ENCODE results near the gene NCAM1. TPM values are rescaled to one million over a fixed set of nuclear protein-coding genes. Genes with fewer than 3 reads are reported as not detected.

NCAM1 gene
- total and polyA plus RNA-seq, 2 of the 13 experiments (the other 11 are each of a cell fraction or from before 2014, with no cell fraction given) = 0.05 TPM; not detected in 1

- Histone ChIP-seq H3K79me2 (ENCODE audit: insufficient read depth, low read length) (no peaks in the 10 kb centered on the region), H3K36me3 (replicated peaks in 1 of 2; ENCODE audit: control insufficient read depth in 1 of 2, insufficient read depth in 2 of 2, low read length in 2 of 2) (no peaks in the 10 kb centered on the region), H3K27ac (ENCODE audit: extremely low read length, insufficient read depth, low read length) (no peak overlapping the region), H3K9me3 (ENCODE audit: low read length) (no peaks in the 10 kb centered on the region), H2AFZ (ENCODE audit: low read length) (no peak overlapping the region), H3K4me1 (ENCODE audit: insufficient read depth, low read length) (no peaks in the 10 kb centered on the region), H3K9ac (ENCODE audit: insufficient read depth, low read depth, low read length) (no peak overlapping the region), H3K4me3 (replicated peaks in 1 of 3; ENCODE audit: insufficient read depth in 1 of 3, low read depth in 2 of 3, low read length in 3 of 3) (no peak overlapping the region), H4K20me1 (ENCODE audit: insufficient read depth, low read length) (no peaks in the 10 kb centered on the region), H3K4me2 (ENCODE audit: low read depth, low read length) (no peak overlapping the region), H3K27me3 (ENCODE audit: control insufficient read depth in 1 of 2, insufficient read depth in 2 of 2, low read length in 2 of 2) (peaks cover 0 to 2% of the 10 kb centered on the region in 2 experiments; a peak in 1 of 5 replicates)
- DNase-seq (ENCODE audit: low spot score) (no peak), FAIRE-seq (no peak), ATAC-seq (no peak)
- intact Hi-C loops (cut with micrococcal nuclease; ENCODE audit: unreplicated experiment) (no loop called here), in situ Hi-C loops (cut with HindIII; ENCODE audit: extremely low pct_ligation_motif_present, low pct_unique_long_range_greater_than_20kb) (no loop called here)
- 0% methylated on average over 2 of the region's 6 CpGs for WGBS (ENCODE audit: low lambda C conversion rate)
- TF ChIP-seq, protein P1, sequence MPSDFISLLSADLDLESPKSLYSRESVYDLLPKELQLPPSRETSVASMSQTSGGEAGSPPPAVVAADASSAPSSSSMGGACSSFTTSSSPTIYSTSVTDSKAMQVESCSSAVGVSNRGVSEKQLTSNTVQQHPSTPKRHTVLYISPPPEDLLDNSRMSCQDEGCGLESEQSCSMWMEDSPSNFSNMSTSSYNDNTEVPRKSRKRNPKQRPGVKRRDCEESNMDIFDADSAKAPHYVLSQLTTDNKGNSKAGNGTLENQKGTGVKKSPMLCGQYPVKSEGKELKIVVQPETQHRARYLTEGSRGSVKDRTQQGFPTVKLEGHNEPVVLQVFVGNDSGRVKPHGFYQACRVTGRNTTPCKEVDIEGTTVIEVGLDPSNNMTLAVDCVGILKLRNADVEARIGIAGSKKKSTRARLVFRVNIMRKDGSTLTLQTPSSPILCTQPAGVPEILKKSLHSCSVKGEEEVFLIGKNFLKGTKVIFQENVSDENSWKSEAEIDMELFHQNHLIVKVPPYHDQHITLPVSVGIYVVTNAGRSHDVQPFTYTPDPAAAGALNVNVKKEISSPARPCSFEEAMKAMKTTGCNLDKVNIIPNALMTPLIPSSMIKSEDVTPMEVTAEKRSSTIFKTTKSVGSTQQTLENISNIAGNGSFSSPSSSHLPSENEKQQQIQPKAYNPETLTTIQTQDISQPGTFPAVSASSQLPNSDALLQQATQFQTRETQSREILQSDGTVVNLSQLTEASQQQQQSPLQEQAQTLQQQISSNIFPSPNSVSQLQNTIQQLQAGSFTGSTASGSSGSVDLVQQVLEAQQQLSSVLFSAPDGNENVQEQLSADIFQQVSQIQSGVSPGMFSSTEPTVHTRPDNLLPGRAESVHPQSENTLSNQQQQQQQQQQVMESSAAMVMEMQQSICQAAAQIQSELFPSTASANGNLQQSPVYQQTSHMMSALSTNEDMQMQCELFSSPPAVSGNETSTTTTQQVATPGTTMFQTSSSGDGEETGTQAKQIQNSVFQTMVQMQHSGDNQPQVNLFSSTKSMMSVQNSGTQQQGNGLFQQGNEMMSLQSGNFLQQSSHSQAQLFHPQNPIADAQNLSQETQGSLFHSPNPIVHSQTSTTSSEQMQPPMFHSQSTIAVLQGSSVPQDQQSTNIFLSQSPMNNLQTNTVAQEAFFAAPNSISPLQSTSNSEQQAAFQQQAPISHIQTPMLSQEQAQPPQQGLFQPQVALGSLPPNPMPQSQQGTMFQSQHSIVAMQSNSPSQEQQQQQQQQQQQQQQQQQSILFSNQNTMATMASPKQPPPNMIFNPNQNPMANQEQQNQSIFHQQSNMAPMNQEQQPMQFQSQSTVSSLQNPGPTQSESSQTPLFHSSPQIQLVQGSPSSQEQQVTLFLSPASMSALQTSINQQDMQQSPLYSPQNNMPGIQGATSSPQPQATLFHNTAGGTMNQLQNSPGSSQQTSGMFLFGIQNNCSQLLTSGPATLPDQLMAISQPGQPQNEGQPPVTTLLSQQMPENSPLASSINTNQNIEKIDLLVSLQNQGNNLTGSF (CRISPR knock-in tag; IDR thresholded peaks at IDR 0.05) = no peak
- TF ChIP-seq NPAS2 (CRISPR knock-in tag; IDR thresholded peaks at IDR 0.05; ENCODE audit: borderline replicate concordance) (no peak), MAFF (IDR thresholded peaks at IDR 0.05; ENCODE audit: low read depth, low read length) (no peak), ZNF598 (CRISPR knock-in tag; IDR thresholded peaks at IDR 0.05; ENCODE audit: borderline replicate concordance) (no peak), KMT2B (CRISPR knock-in tag; IDR thresholded peaks at IDR 0.05) (no peak), KLF12 (CRISPR knock-in tag; IDR thresholded peaks at IDR 0.05; ENCODE audit: borderline replicate concordance) (no peak), PAWR (CRISPR knock-in tag; IDR thresholded peaks at IDR 0.05; ENCODE audit: borderline replicate concordance) (no peak), TSC22D2 (CRISPR knock-in tag; IDR thresholded peaks at IDR 0.05; ENCODE audit: borderline replicate concordance) (no peak), ZNF562 (CRISPR knock-in tag; IDR thresholded peaks at IDR 0.05; ENCODE audit: borderline replicate concordance) (no peak), ATF5 (CRISPR knock-in tag; IDR thresholded peaks at IDR 0.05; ENCODE audit: low read depth) (no peak), GTF3A (CRISPR knock-in tag; conservative IDR thresholded peaks at IDR 0.05) (no peak), ETV5 (CRISPR knock-in tag; IDR thresholded peaks at IDR 0.05; ENCODE audit: borderline replicate concordance) (no peak), ZNF44 (CRISPR knock-in tag; IDR thresholded peaks at IDR 0.05) (no peak)
- ChIA-PET POLR2A (no interaction called here), CTCF (ENCODE audit: low intra/inter-chr PET ratio, low total read pairs) (no interaction called here)
- no TSS peak for BruUV-seq (replicated peaks)
Measured at GRCh38 chr11:113255741-113256140, 294.5 kb downstream of the NCAM1 start.
